Astrocyte (in vitro differentiated cells and primary cell): ENCODE data around the gene NPW.

Source experiments
- CTCF ChIP-seq: IDR thresholded peaks from 2 replicates; pipeline ENCODE4 v1.5.1; 2011; ENCODE audit warnings: low read depth, mild to moderate bottlenecking, inconsistent platforms, low read length, moderate library complexity; ENCODE audit not compliant: insufficient read depth
- EZH2 ChIP-seq: IDR thresholded peaks from 2 replicates; pipeline ENCODE4 v1.6.1; 2012; ENCODE audit warnings: mild to moderate bottlenecking, low read length, inconsistent platforms; ENCODE audit not compliant: insufficient read depth

DNA sequence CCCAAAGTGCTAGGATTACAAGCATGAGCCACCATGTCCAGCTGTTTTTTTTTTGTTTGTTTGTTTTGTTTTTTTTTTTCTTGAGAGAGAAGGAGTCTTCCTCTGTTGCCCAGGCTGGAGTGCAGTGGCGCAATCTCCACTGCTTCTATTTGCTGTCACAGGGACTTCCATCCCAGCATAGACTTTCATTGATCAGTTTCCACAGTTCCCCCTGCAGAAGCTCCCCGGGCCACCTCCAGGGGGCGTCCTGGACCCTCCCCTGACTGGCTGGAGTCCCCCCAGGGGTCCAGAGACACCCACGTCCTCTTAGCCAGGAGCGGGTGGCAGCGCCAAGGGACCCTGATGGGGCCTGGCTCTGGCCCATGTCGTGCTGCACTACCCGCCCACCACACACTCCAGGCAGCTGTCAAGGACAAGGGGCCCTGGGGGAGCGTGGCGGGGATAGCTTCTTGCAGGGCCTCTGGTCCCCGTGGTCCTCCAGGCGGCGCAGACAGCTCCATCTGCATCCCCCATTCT, 3.1 kb upstream of the NPW start:
- TF ChIP-seq CTCF, result peak; percentile 32
- no peak for TF ChIP-seq EZH2
